Measurements from ENCODE around the gene STXBP4. TPM values are rescaled to one million over a fixed set of nuclear protein-coding genes. Genes with fewer than 3 reads are reported as not detected.
"Not testable (repeated sequence)": the region's sequence is repeated elsewhere in the genome, so short reads cannot be mapped to it uniquely, and the experiment has no call there.

STXBP4 gene
- polyA plus RNA-seq, 4 donors = 2.3 to 10.6 (median 3.9) TPM

DNA sequence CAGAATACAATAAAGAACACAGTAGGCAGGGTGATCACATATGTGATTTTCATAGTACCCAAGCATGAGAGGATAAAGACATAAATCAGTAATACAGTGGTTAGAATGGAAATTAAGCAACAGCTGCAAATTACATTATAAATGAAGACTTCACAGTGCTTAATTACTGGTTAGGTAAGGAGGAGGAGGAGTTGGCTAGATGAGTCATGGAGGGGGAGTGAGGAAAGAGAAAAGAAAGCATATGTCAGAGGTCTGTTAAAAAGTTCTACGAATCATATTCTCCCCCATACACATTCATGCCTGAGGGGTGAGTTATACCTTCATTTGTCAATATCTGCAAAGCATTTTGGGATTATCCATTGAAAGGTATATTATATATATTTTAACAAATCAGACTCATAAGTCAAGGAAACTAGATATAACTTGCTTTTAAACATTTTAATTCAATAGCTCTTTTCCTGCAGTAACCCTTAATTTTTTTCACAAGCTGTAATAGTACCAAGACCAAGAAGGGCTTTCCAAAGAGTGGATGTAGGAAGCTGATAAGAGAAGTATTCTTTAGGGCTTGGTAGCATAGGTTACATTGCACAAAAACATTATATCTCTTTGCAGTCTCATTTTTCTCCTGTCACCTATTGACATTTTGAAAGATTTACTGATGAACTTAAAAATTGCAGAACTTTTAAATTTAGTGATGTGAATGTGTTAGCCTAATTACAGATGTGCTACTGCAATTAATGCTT lies 99.3 kb downstream of the STXBP4 start:
- FAIRE-seq = no peak
- Histone ChIP-seq H3K4me3 (ENCODE audit: low read depth in 1 of 3, low read length in 3 of 3) (no peak overlapping the region), H3K9me3 (ENCODE audit: control insufficient read depth in 2 of 2, insufficient read depth in 1 of 2, low read depth in 1 of 2, low read length in 1 of 2) (no peaks in the 10 kb centered on the region), H3K4me1 (ENCODE audit: control insufficient read depth in 3 of 3, insufficient read depth in 2 of 3, low read depth in 1 of 3, low read length in 2 of 3) (peaks cover 0 to 10% (median 2%) of the 10 kb centered on the region in 3 donors), H3K36me3 (ENCODE audit: control insufficient read depth in 3 of 3, insufficient read depth in 2 of 3, low read depth in 1 of 3, low read length in 3 of 3) (no peaks in the 10 kb centered on the region), H3K27me3 (ENCODE audit: control insufficient read depth in 3 of 3, insufficient read depth in 3 of 3, low read length in 3 of 3) (no peaks in the 10 kb centered on the region), H3K27ac (ENCODE audit: low read depth in 1 of 3, low read length in 2 of 3) (no peak overlapping the region)
- peak in 1 of 2 donors; percentile 7 for DNase-seq
- 62 to 68% (median 67%) methylated on average over 1 of the region's 1 CpG for WGBS, 3 donors

GRCh38 chr17:55068862-55069811 lies 100.6 kb downstream of the STXBP4 start:
- no peak overlapping the region for H3K27ac ChIP-seq (ENCODE audit: low read depth in 1 of 3, low read length in 2 of 3)
- H3K4me1 ChIP-seq (ENCODE audit: control insufficient read depth in 3 of 3, insufficient read depth in 2 of 3, low read depth in 1 of 3, low read length in 2 of 3) = peaks cover 0 to 10% (median 2%) of the 10 kb centered on the region in 3 donors
- H3K27me3 ChIP-seq (ENCODE audit: control insufficient read depth in 3 of 3, insufficient read depth in 3 of 3, low read length in 3 of 3) = no peaks in the 10 kb centered on the region
- H3K9me3 ChIP-seq (ENCODE audit: control insufficient read depth in 2 of 2, insufficient read depth in 1 of 2, low read depth in 1 of 2, low read length in 1 of 2) = no peaks in the 10 kb centered on the region
- DNase-seq (peak; percentile 42 to 64), FAIRE-seq (no peak)
- H3K4me3 ChIP-seq (ENCODE audit: low read depth in 1 of 3, low read length in 3 of 3) = no peak overlapping the region
- no peaks in the 10 kb centered on the region for H3K36me3 ChIP-seq (ENCODE audit: control insufficient read depth in 3 of 3, insufficient read depth in 2 of 3, low read depth in 1 of 3, low read length in 3 of 3)
- 14 to 51% (median 32%) methylated on average over 4 of the region's 4 CpGs for WGBS, 3 donors

DNA sequence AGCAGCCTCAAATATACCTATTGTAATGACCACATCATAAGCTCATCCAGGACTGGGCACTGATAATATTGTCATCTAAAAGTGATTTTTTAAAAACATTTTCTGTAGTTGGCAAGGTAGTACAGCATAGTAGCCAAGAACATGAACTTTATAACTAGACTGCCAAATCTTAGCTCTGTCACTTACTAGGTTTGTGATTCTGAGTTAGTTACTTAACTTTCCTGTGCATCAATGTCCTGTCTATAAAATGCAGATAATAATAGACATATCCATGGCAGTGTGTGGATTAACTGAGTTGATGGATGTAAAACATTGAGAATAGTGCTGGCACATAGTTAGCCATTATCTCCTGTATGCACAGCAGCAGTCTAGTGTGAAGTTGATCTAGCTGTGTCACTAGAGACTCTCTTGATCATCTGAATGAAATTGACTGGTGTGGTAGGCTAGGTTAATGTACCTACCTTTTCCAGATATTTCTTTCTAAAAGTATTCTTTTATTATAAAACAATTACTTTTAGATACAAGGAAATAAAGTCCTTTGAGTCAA lies 101.5 kb downstream of the STXBP4 start:
- no peak overlapping the region for H3K27ac ChIP-seq (ENCODE audit: low read depth in 1 of 3, low read length in 2 of 3)
- H3K4me3 ChIP-seq (ENCODE audit: low read depth in 1 of 3, low read length in 3 of 3) = no peak overlapping the region
- H3K27me3 ChIP-seq (ENCODE audit: control insufficient read depth in 3 of 3, insufficient read depth in 3 of 3, low read length in 3 of 3) = no peaks in the 10 kb centered on the region
- no peaks in the 10 kb centered on the region for H3K36me3 ChIP-seq (ENCODE audit: control insufficient read depth in 3 of 3, insufficient read depth in 2 of 3, low read depth in 1 of 3, low read length in 3 of 3)
- H3K9me3 ChIP-seq (ENCODE audit: control insufficient read depth in 2 of 2, insufficient read depth in 1 of 2, low read depth in 1 of 2, low read length in 1 of 2) = no peaks in the 10 kb centered on the region
- DNase-seq (no peak), FAIRE-seq (no peak)
- H3K4me1 ChIP-seq (ENCODE audit: control insufficient read depth in 3 of 3, insufficient read depth in 2 of 3, low read depth in 1 of 3, low read length in 2 of 3) = peaks cover 0 to 10% (median 0%) of the 10 kb centered on the region in 3 donors

DNA sequence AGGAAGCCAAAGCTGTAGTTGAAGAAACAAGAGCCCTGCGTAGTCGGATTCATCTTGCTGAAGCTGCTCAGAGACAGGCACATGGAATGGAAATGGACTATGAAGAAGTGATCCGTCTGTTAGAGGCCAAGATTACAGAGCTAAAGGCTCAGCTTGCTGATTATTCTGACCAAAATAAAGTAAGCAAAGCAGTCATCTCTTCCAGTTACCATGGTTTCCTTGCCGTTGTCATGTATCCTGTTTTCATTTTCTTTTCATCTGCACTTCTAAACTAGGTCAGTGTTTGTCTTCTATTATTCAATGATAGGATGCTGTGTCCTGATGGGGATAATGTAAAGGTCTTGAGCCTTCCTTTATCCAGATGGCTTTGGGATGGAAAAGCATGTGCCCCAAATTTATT lies 104.3 kb downstream of the STXBP4 start:
- FAIRE-seq (no peak), DNase-seq (no peak)
- Histone ChIP-seq H3K36me3 (ENCODE audit: control insufficient read depth in 3 of 3, insufficient read depth in 2 of 3, low read depth in 1 of 3, low read length in 3 of 3) (no peaks in the 10 kb centered on the region), H3K9me3 (ENCODE audit: control insufficient read depth in 2 of 2, insufficient read depth in 1 of 2, low read depth in 1 of 2, low read length in 1 of 2) (no peaks in the 10 kb centered on the region), H3K4me3 (ENCODE audit: low read depth in 1 of 3, low read length in 3 of 3) (no peak overlapping the region), H3K27ac (ENCODE audit: low read depth in 1 of 3, low read length in 2 of 3) (peak overlapping the region in 1 of 3 donors; percentile 55), H3K27me3 (ENCODE audit: control insufficient read depth in 3 of 3, insufficient read depth in 3 of 3, low read length in 3 of 3) (no peaks in the 10 kb centered on the region), H3K4me1 (ENCODE audit: control insufficient read depth in 3 of 3, insufficient read depth in 2 of 3, low read depth in 1 of 3, low read length in 2 of 3) (peaks cover 0 to 10% (median 0%) of the 10 kb centered on the region in 3 donors)
- WGBS, 3 donors = 68 to 87% (median 80%) methylated on average over 4 of the region's 4 CpGs

- WGBS, 3 donors = 91 to 93% (median 92%) methylated on average over 4 of the region's 4 CpGs
- FAIRE-seq; DNase-seq; H3K36me3 ChIP-seq (ENCODE audit: control insufficient read depth in 3 of 3, insufficient read depth in 2 of 3, low read depth in 1 of 3, low read length in 3 of 3); H3K9me3 ChIP-seq (ENCODE audit: control insufficient read depth in 2 of 2, insufficient read depth in 1 of 2, low read depth in 1 of 2, low read length in 1 of 2); H3K27me3 ChIP-seq (ENCODE audit: control insufficient read depth in 3 of 3, insufficient read depth in 3 of 3, low read length in 3 of 3); H3K4me1 ChIP-seq (ENCODE audit: control insufficient read depth in 3 of 3, insufficient read depth in 2 of 3, low read depth in 1 of 3, low read length in 2 of 3); H3K27ac ChIP-seq (ENCODE audit: low read depth in 1 of 3, low read length in 2 of 3); H3K4me3 ChIP-seq (ENCODE audit: low read depth in 1 of 3, low read length in 3 of 3): not testable (repeated sequence)
Observed at GRCh38 chr17:55073467-55073866, 104.9 kb downstream of the STXBP4 start.

GRCh38 chr17:55081559-55081958 lies 113.0 kb downstream of the STXBP4 start:
- no peak for DNase-seq
- Histone ChIP-seq H3K4me1 (ENCODE audit: control insufficient read depth in 3 of 3, insufficient read depth in 2 of 3, low read depth in 1 of 3, low read length in 2 of 3) (no peaks in the 10 kb centered on the region), H3K27ac (ENCODE audit: low read depth in 1 of 3, low read length in 2 of 3) (no peak overlapping the region), H3K36me3 (ENCODE audit: control insufficient read depth in 3 of 3, insufficient read depth in 2 of 3, low read depth in 1 of 3, low read length in 3 of 3) (peaks cover 0 to 6% (median 3%) of the 10 kb centered on the region in 3 donors), H3K27me3 (ENCODE audit: control insufficient read depth in 3 of 3, insufficient read depth in 3 of 3, low read length in 3 of 3) (no peaks in the 10 kb centered on the region), H3K4me3 (ENCODE audit: low read depth in 1 of 3, low read length in 3 of 3) (no peak overlapping the region), H3K9me3 (ENCODE audit: control insufficient read depth in 2 of 2, insufficient read depth in 1 of 2, low read depth in 1 of 2, low read length in 1 of 2) (no peaks in the 10 kb centered on the region)
- 89 to 96% (median 89%) methylated on average over 1 of the region's 1 CpG for WGBS, 3 donors
- FAIRE-seq = no peak

DNA sequence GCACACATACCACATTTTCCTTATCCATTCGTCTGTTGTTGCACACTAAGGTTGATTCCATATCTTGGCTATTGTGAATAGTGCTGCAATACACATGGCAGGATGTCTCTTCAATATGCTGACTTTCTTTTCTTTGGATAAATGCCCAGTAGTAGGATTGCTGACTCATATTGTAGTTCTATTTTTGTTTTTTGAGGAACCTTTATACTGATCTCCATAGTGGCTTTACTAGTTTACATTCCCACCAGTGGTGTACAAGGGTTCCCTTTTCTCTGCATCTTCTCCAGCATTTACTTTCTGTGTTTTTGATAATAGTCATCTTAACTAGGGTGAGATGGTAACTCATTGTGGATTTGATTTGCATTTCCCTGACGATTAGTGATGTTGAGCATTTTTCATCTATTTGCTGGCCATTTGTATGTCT lies 118.1 kb downstream of the STXBP4 start:
- Histone ChIP-seq H3K9me3 (ENCODE audit: control insufficient read depth in 2 of 2, insufficient read depth in 1 of 2, low read depth in 1 of 2, low read length in 1 of 2) (no peaks in the 10 kb centered on the region), H3K27me3 (ENCODE audit: control insufficient read depth in 3 of 3, insufficient read depth in 3 of 3, low read length in 3 of 3) (no peaks in the 10 kb centered on the region), H3K27ac (ENCODE audit: low read depth in 1 of 3, low read length in 2 of 3) (no peak overlapping the region), H3K36me3 (ENCODE audit: control insufficient read depth in 3 of 3, insufficient read depth in 2 of 3, low read depth in 1 of 3, low read length in 3 of 3) (peaks cover 0 to 4% (median under 1%) of the 10 kb centered on the region in 3 donors), H3K4me3 (ENCODE audit: low read depth in 1 of 3, low read length in 3 of 3) (no peak overlapping the region), H3K4me1 (ENCODE audit: control insufficient read depth in 3 of 3, insufficient read depth in 2 of 3, low read depth in 1 of 3, low read length in 2 of 3) (no peaks in the 10 kb centered on the region)
- FAIRE-seq (no peak), DNase-seq (no peak)
- WGBS, 3 donors = 76 to 87% (median 86%) methylated on average over 2 of the region's 2 CpGs

DNA sequence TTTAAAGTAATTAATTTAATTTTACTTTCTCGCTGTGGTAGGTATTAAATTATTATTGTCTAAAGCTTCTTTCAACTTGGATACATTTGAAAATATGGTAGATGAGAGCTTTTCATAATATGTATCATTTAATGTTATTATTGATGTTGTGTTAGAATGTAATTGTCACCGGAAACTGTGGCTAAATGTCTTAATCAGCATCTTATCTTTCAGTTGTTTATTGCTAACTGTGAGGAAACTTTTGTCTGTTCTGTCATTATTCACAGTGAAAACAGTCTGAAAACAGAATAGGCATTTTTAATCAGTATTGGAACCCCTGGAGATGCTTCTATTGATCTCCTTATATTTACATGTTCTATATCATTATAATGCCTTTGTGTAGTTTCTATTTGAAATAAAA lies 120.7 kb downstream of the STXBP4 start:
- no peaks in the 10 kb centered on the region for H3K27me3 ChIP-seq (ENCODE audit: control insufficient read depth in 3 of 3, insufficient read depth in 3 of 3, low read length in 3 of 3)
- 83 to 91% (median 91%) methylated on average over 2 of the region's 2 CpGs for WGBS, 3 donors
- no peak overlapping the region for H3K4me3 ChIP-seq (ENCODE audit: low read depth in 1 of 3, low read length in 3 of 3)
- no peak overlapping the region for H3K27ac ChIP-seq (ENCODE audit: low read depth in 1 of 3, low read length in 2 of 3)
- no peaks in the 10 kb centered on the region for H3K4me1 ChIP-seq (ENCODE audit: control insufficient read depth in 3 of 3, insufficient read depth in 2 of 3, low read depth in 1 of 3, low read length in 2 of 3)
- no peaks in the 10 kb centered on the region for H3K36me3 ChIP-seq (ENCODE audit: control insufficient read depth in 3 of 3, insufficient read depth in 2 of 3, low read depth in 1 of 3, low read length in 3 of 3)
- no peaks in the 10 kb centered on the region for H3K9me3 ChIP-seq (ENCODE audit: control insufficient read depth in 2 of 2, insufficient read depth in 1 of 2, low read depth in 1 of 2, low read length in 1 of 2)
- FAIRE-seq (peak; percentile 39), DNase-seq (peak in 1 of 2 donors; percentile 5)

All from small intestine (tissue), 7 donors.